OCI-LY3 (cell line): ENCODE measurements around the gene XXYLT1.

Experiments used
- EZH2phosphoT487 ChIP-seq: fragments of 200-600 bp; shearing (Covaris generic); IDR thresholded peaks from 2 replicates; pipeline ENCODE4 v1.6.1; 2018; ENCODE audit warnings: antibody characterized with exemption, mixed run types, low read depth
- TF ChIP-seq, protein P1 (sequence below): fragments of 200-600, 300-600 bp; sonication (generic); IDR thresholded peaks from 2 replicates; pipeline ENCODE4 v1.5.1; 2014; ENCODE audit warnings: antibody characterized with exemption, low read length, low read depth

DNA sequence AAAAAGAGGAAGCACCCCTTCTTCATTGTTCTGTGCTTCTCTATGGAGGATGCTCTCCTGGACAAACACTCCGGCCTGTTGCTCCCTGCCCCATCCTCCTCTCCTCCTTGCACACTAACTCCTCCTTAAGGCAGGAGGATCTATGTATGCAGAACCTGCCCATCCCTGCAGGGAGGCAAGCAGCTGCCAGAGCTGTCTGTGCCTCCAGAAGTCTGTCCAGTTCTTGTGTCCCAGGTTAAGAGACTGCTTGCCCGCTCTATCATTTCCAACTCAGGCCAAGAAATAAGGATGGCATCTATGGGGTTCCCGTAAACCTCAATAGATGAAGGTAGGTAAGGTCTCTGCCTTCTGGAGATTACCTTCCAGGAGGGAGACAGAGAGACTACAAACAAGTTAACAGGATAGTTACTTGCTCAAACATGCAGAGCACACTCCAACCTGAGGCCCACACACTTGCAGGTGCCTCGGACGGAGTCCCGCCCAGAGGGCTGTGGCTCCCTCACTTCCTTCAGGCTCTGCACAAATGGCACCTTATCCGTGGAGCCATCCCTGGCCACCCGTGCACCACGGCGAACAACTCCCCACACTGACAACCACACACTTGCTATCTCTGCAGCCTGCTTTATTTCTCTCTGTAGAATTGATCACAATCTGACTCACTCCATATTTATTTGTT lies 6.9 kb downstream of the XXYLT1 start:
- TF ChIP-seq, protein P1, sequence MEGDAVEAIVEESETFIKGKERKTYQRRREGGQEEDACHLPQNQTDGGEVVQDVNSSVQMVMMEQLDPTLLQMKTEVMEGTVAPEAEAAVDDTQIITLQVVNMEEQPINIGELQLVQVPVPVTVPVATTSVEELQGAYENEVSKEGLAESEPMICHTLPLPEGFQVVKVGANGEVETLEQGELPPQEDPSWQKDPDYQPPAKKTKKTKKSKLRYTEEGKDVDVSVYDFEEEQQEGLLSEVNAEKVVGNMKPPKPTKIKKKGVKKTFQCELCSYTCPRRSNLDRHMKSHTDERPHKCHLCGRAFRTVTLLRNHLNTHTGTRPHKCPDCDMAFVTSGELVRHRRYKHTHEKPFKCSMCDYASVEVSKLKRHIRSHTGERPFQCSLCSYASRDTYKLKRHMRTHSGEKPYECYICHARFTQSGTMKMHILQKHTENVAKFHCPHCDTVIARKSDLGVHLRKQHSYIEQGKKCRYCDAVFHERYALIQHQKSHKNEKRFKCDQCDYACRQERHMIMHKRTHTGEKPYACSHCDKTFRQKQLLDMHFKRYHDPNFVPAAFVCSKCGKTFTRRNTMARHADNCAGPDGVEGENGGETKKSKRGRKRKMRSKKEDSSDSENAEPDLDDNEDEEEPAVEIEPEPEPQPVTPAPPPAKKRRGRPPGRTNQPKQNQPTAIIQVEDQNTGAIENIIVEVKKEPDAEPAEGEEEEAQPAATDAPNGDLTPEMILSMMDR = no peak
- no peak for TF ChIP-seq EZH2phosphoT487
